Karpas-422 (cell line): ENCODE measurements around the gene CKS2. TPM values are rescaled to one million over a fixed set of nuclear protein-coding genes. Genes with fewer than 3 reads are reported as not detected.
A peak's percentile ranks its signal among the peaks of the same experiment; 100 is the strongest.

Experiments used
- DNase-seq: peaks from one replicate; pipeline ENCODE4 v3.0.0-alpha.2; 2015
- H2AFZ ChIP-seq: fragments of 200-600 bp; sonication (generic); 2 replicates; pipeline ENCODE4 v1.6.1; 2014; ENCODE audit warnings: antibody characterized with exemption, low read length, mixed read lengths
- H3K27ac ChIP-seq: fragments of 200-600 bp; sonication (generic); 2 replicates; pipeline ENCODE4 v1.5.1; 2014; ENCODE audit warnings: mild to moderate bottlenecking, low read length, moderate library complexity
- H3K27me3 ChIP-seq: fragments of 200-600 bp; sonication (generic); 2 replicates; pipeline ENCODE4 v1.6.1; 2014; ENCODE audit warnings: low read length, mixed read lengths
- H3K36me3 ChIP-seq: fragments of 200-600 bp; sonication (generic); 2 replicates; pipeline ENCODE4 v1.6.1; 2014; ENCODE audit warnings: low read length, mixed read lengths; ENCODE audit not compliant: insufficient read depth
- H3K4me1 ChIP-seq: fragments of 200-600 bp; sonication (generic); 2 replicates; pipeline ENCODE4 v1.6.1; 2014; ENCODE audit warnings: mild to moderate bottlenecking, low read length, mixed read lengths
- H3K4me2 ChIP-seq: fragments of 200-600 bp; sonication (generic); 2 replicates; pipeline ENCODE4 v1.6.1; 2014; ENCODE audit warnings: low read length, low read depth, mild to moderate bottlenecking; ENCODE audit not compliant: poor library complexity, severe bottlenecking
- H3K4me3 ChIP-seq: fragments of 200-600 bp; sonication (generic); 2 replicates; pipeline ENCODE4 v1.5.1; 2014; ENCODE audit warnings: mild to moderate bottlenecking, antibody characterized with exemption, low read length, mixed read lengths
- H3K79me2 ChIP-seq: fragments of 200-600 bp; sonication (generic); 2 replicates; pipeline ENCODE4 v1.6.1; 2014; ENCODE audit warnings: mild to moderate bottlenecking, low read length, mixed read lengths
- H3K9ac ChIP-seq: fragments of 200-600 bp; sonication (generic); 2 replicates; pipeline ENCODE4 v1.6.0; 2014; ENCODE audit warnings: low read length
- H3K9me2 ChIP-seq: fragments of 200-600 bp; sonication (generic), shearing (Covaris generic); replicated peaks from 2 replicates; pipeline ENCODE4 v1.6.0; 2014; ENCODE audit warnings: mild to moderate bottlenecking, low read length, moderate library complexity; ENCODE audit not compliant: insufficient read depth
- H3K9me3 ChIP-seq: fragments of 300-700, 200-600 bp; sonication (generic); 2 replicates; pipeline ENCODE4 v1.6.1; 2014; ENCODE audit warnings: low read length, mixed read lengths
- H4K20me1 ChIP-seq: fragments of 200-600 bp; sonication (generic); 2 replicates; pipeline ENCODE4 v1.6.1; 2014; ENCODE audit warnings: mild to moderate bottlenecking, antibody characterized with exemption, low read length, low read depth; ENCODE audit not compliant: insufficient read depth
- total RNA-seq: library from RNA; depleted of rRNA; stranded (reverse); fragments of >200 nt; shearing (Covaris generic); gene quantifications from 2 replicates; pipeline ENCODE4 v1.2.3, GENCODE V29; 2014; ENCODE audit warnings: low replicate concordance

Gene CKS2
- total RNA-seq, 1 experiment from 2014 or later, result 319 TPM

DNA sequence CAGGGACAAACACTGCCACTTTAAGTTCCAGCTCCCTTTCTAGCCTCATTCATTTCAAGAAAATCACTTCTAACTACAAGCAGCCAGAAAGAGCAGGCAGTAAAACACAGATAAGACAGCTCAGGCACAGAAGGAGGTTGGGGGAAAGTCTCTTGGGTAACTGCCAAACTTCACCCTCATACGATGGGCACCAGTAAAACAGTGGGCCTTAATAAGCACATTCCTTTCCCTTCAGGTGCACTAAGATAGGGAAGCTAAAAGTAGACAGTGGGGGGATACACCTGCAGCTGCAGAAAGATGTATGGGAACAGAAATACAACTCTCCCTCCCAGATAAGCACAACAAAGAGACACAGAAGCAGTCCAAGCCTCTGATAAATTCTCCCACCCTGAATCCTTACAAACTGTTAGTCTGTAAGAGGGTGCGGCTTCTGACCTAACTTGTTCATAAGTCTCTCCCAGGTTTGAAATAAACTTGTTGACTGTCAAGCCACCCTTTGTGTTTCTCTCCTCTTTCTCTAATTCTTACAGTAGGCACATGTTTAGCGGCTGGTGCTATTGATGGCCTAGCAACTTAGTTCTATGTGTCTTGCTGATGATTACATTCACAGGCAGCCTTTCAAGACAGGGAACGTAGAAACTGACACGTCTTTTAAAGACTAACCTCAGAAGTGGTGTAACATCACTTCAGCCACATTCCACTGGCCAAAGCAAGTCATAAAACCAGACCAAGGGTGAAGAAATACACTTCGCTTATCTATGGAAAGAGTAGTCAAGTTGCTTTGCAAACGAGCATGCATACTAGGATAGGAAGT is 6.8 kb upstream of the CKS2 start:
- Histone ChIP-seq H3K27ac (peak overlapping the region; percentile 100), H3K4me2 (peak overlapping the region; percentile 77), H3K9me3 (no peaks in the 10 kb centered on the region), H3K4me1 (peaks cover 64% of the 10 kb centered on the region), H3K9me2 (no peaks in the 10 kb centered on the region), H3K27me3 (no peaks in the 10 kb centered on the region), H4K20me1 (no peaks in the 10 kb centered on the region), H3K79me2 (peaks cover 29% of the 10 kb centered on the region), H3K4me3 (peak overlapping the region; percentile 77), H3K36me3 (peaks cover 14% of the 10 kb centered on the region; the same call in 1 of the 2 replicates), H3K9ac (peak overlapping the region; percentile 73), H2AFZ (peak overlapping the region; percentile 55)
- DNase-seq, result peak; percentile 67

DNA sequence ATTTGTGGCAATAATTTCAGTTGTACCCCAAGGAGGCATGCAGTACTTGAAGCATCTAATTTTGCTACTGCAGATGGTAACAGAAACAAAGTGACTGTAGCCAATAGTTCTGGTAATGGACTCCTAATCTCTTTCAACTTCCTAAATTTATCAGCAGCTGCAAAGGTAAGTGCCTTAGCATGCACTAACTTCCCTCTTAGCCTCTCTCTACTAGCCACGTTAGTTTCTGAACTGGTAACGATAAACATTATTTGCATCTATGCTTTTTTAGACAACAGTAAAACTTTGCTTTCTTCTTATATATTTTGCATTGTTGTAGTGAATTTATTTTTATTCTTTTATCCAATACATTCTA is 6.2 kb upstream of the CKS2 start:
- peak overlapping the region; percentile 77 for H3K4me2 ChIP-seq
- H3K27ac ChIP-seq, result peak overlapping the region; percentile 100

DNA sequence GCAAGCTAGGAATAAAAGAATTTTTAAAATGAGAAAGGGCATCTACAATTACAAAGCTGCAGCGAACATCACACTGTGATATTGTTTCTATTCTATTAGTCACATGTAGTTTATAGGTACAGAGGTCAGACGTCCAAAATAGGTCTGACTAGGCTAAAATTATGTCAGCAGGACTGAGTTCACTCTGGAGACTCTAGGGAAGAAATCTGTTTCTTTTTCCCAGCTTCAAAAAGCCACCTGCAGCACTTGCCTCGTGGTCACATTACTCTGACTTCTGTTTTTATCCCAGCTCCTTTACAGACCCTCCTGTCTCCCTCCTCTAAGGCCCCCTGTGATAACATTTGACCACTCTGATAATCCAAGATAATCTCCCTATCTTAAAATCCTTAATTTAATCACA is 5.1 kb upstream of the CKS2 start:
- Histone ChIP-seq H4K20me1 (no peaks in the 10 kb centered on the region), H3K9ac (peak overlapping the region; percentile 89), H3K4me2 (peak overlapping the region; percentile 77), H3K27ac (peak overlapping the region; percentile 100), H3K36me3 (peaks cover 20% of the 10 kb centered on the region; the same call in 1 of the 2 replicates), H3K9me2 (no peaks in the 10 kb centered on the region), H3K4me3 (peak overlapping the region; percentile 77), H3K79me2 (peaks cover 41% of the 10 kb centered on the region), H2AFZ (peak overlapping the region; percentile 25; the same call in 1 of the 2 replicates), H3K4me1 (peaks cover 72% of the 10 kb centered on the region), H3K9me3 (no peaks in the 10 kb centered on the region), H3K27me3 (no peaks in the 10 kb centered on the region)
- DNase-seq, result peak; percentile 82

More for the DNA sequence above, 6.2 kb upstream of the CKS2 start:
- Histone ChIP-seq H3K9me3 (no peaks in the 10 kb centered on the region), H3K79me2 (peaks cover 35% of the 10 kb centered on the region), H3K4me1 (peaks cover 70% of the 10 kb centered on the region), H3K36me3 (peaks cover 17% of the 10 kb centered on the region; the same call in 1 of the 2 replicates), H3K9ac (peak overlapping the region; percentile 89), H3K9me2 (no peaks in the 10 kb centered on the region), H2AFZ (peak overlapping the region; percentile 25; the same call in 1 of the 2 replicates), H3K27me3 (no peaks in the 10 kb centered on the region), H3K4me3 (peak overlapping the region; percentile 77), H4K20me1 (no peaks in the 10 kb centered on the region)
- DNase-seq, result peak; percentile 90

DNA sequence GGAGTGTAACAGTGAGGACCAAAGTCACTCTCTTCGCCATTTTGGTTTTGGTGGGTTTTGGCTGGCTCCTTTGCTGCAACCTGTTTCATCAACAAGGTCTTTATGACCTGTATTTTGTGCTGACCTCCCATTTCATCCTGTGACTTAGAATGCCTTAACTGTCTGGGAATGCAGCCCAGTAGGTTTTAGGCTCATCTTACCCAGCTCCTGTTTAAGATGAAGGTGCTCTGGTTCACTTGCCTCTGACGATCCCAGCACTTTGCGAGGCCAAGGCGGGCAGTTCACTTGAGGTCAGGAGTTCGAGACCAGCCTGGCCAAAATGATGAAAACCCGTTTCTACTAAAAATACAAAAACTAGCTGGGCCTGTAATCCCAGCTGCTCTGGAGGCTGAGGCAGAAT is 1.8 kb upstream of the CKS2 start:
- H2AFZ ChIP-seq, result no peak overlapping the region
- H3K4me2 ChIP-seq, result peak overlapping the region; percentile 77
- H3K36me3 ChIP-seq, result peaks cover 47% of the 10 kb centered on the region

DNA sequence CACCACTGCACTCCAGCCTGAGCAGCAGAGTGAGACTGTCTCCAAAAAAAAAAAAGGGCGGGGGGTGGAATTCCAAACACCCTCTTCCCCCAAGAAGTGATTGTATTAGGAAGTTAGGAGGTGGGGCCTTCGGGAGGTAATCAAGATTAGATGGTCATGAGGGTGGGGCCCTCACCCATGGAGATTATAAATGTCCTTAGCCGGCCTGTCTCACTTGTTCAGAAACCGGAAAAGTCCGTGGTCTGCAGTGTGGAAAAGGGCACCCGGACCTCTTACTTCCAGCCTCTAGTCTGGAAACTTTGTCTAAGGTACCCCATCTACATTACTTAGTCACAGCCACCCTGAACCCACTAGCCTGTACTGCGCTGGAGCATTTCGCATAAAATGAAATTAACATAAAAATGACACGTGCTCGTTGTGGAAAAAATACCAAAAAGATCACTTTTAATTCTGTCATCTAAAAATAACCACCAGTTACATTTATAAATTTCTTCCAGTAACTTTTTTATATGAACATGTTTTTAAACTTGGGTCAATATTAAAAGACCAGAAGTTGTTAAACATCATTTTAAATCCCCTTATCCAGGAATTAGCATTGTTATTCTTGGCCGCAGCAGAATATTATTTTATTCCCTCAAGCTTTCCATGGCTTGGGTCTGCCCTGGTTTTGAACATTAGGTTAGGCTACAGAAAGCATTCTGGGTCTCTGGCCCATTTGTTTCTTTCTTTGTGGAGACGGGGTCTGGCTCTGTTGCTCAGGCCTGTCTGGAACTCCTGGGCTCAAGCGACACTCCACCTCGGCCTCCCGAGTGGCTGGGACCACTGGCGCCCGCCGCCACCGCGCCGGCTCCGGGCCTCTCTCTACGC is 1.2 kb upstream of the CKS2 start:
- H3K27me3 ChIP-seq, result no peaks in the 10 kb centered on the region
- H3K9me2 ChIP-seq, result no peaks in the 10 kb centered on the region
- H3K4me3 ChIP-seq, result peak overlapping the region; percentile 77
- peaks cover 54% of the 10 kb centered on the region for H3K36me3 ChIP-seq
- peak overlapping the region; percentile 89 for H3K9ac ChIP-seq
- H3K4me2 ChIP-seq, result peak overlapping the region; percentile 77
- H3K9me3 ChIP-seq, result no peaks in the 10 kb centered on the region
- H3K27ac ChIP-seq, result peak overlapping the region; percentile 100
- DNase-seq, result peak; percentile 70
- peaks cover 34% of the 10 kb centered on the region for H4K20me1 ChIP-seq
- H3K79me2 ChIP-seq, result peaks cover 80% of the 10 kb centered on the region
- peaks cover 77% of the 10 kb centered on the region for H3K4me1 ChIP-seq
- H2AFZ ChIP-seq, result no peak overlapping the region

More for the DNA sequence above, 1.8 kb upstream of the CKS2 start:
- H3K9me3 ChIP-seq, result no peaks in the 10 kb centered on the region
- H4K20me1 ChIP-seq, result peaks cover 28% of the 10 kb centered on the region
- no peaks in the 10 kb centered on the region for H3K9me2 ChIP-seq
- H3K4me1 ChIP-seq, result peaks cover 77% of the 10 kb centered on the region
- peak overlapping the region; percentile 89 for H3K9ac ChIP-seq
- DNase-seq, result no peak
- peak overlapping the region; percentile 100 for H3K27ac ChIP-seq
- H3K4me3 ChIP-seq, result peak overlapping the region; percentile 77
- no peaks in the 10 kb centered on the region for H3K27me3 ChIP-seq
- H3K79me2 ChIP-seq, result peaks cover 73% of the 10 kb centered on the region

DNA sequence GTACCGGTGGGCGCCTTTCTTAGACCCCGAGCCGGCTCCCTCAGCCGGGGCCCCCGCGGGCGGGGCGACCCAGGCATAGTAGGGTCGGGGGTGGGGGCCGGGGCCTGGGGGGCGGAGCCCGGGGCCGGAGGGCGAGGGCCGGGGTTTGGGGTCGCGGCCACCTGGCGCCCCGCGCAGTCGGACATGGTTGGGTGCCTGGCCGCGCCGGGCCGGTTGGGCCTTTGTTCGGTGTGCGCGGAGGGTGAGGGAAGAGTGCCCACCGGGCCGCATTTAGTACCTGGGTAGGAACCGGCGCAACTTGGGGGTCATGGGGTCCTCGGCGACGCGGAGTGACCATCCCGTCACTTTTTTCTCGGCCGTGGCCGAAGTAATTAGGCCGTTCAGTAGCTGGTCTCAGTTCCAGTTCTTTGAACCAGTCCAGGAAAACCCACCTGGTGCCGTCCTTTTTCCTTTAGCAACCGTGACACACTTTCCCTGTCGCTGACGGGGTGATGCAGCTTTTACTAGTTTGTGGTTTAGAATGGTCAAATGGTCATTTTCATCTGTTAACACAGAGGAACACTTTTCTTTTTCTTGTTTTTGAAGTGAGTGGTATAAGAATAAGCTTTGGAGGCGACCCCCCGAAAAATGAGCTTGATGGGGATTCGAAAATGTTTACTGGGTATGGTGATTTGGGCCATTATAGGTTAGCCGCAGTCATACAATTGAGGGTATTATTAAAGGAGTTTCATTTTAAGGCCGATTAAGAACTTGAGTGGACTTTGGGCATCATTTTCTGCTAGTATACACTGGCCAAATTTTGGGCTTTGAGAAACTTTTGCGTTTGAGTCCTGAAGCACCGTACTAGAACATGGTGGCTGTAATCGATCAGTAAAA is 589 bp downstream of the CKS2 start:
- Histone ChIP-seq H3K27ac (peak overlapping the region; percentile 93), H3K9ac (peak overlapping the region; percentile 93), H4K20me1 (peaks cover 38% of the 10 kb centered on the region), H3K4me3 (peak overlapping the region; percentile 96), H3K9me2 (no peaks in the 10 kb centered on the region), H3K4me2 (peak overlapping the region; percentile 90), H3K9me3 (no peaks in the 10 kb centered on the region), H3K27me3 (no peaks in the 10 kb centered on the region), H3K36me3 (peaks cover 71% of the 10 kb centered on the region), H3K79me2 (peaks cover 88% of the 10 kb centered on the region), H2AFZ (no peak overlapping the region), H3K4me1 (peaks cover 77% of the 10 kb centered on the region)
- DNase-seq, result peak; percentile 65

DNA sequence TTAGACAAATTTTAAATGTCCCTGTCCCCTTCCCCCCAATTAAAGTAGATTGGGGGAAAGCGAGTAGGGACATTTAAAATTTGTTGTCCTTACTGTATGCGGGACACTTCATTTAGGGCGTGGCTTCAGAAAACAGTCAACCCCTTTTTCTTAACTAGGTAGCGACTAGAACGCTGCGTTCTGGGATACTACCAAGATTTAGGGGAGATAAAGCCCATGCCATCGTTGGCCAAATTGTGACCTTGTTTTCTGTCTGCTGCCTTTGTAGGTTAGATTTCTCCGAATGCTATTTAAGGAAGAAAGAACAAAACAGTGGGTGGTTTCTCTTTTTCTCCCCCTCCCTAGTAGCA is 1.2 kb downstream of the CKS2 start:
- Histone ChIP-seq H3K27me3 (no peaks in the 10 kb centered on the region), H3K9me3 (no peaks in the 10 kb centered on the region), H3K4me2 (peak overlapping the region; percentile 90), H3K27ac (peak overlapping the region; percentile 93), H3K4me1 (peaks cover 77% of the 10 kb centered on the region), H4K20me1 (peaks cover 38% of the 10 kb centered on the region), H3K4me3 (peak overlapping the region; percentile 96), H3K36me3 (peaks cover 72% of the 10 kb centered on the region), H2AFZ (no peak overlapping the region), H3K9ac (peak overlapping the region; percentile 93), H3K9me2 (no peaks in the 10 kb centered on the region), H3K79me2 (peaks cover 82% of the 10 kb centered on the region)
- peak; percentile 66 for DNase-seq
